Chondrocyte (in vitro differentiated cells): ENCODE data around the gene TMEM120B. TPM values are rescaled to one million over a fixed set of nuclear protein-coding genes. Genes with fewer than 3 reads are reported as not detected.
A peak's percentile ranks its signal among the peaks of the same experiment; 100 is the strongest.

Experiments used
- DNase-seq: peaks from one replicate; pipeline ENCODE4 v3.0.0; 2021; ENCODE audit warnings: mixed read lengths, low spot score
- H3K27ac Mint-ChIP-seq: one replicate; pipeline ENCODE4 v1.8.0; 2021; ENCODE audit warnings: mild to moderate bottlenecking, moderate library complexity, mixed read lengths; ENCODE audit not compliant: unreplicated experiment
- H3K27me3 Mint-ChIP-seq: 2 replicates; pipeline ENCODE4 v1.8.0; 2021; ENCODE audit warnings: low read depth, mixed read lengths
- H3K36me3 Mint-ChIP-seq: 2 replicates; pipeline ENCODE4 v1.8.0; 2021; ENCODE audit warnings: low read depth, mixed read lengths
- H3K4me1 Mint-ChIP-seq: 2 replicates; pipeline ENCODE4 v1.8.0; 2021; ENCODE audit warnings: low read depth, mild to moderate bottlenecking, mixed read lengths
- H3K4me3 Mint-ChIP-seq: one replicate; pipeline ENCODE4 v1.8.0; 2021; ENCODE audit warnings: mild to moderate bottlenecking, moderate library complexity, mixed read lengths; ENCODE audit not compliant: unreplicated experiment
- H3K9me3 Mint-ChIP-seq: 2 replicates; pipeline ENCODE4 v1.8.0; 2021; ENCODE audit warnings: low read depth, mixed read lengths
- CTCF ChIP-seq: fragments of 200-600 bp; sonication (generic); IDR thresholded peaks from 2 replicates; pipeline ENCODE4 v1.5.0; 2021; ENCODE audit warnings: antibody characterized with exemption, mild to moderate bottlenecking, moderate library complexity
- total RNA-seq: library from RNA; stranded (reverse); gene quantifications from 3 replicates; pipeline ENCODE4 v1.2.1, GENCODE V29; 2021

TMEM120B gene
- total RNA-seq, 1 donor from 2014 or later = 15.3 TPM

- DNase-seq = no peak
- H3K4me1 Mint-ChIP-seq = peaks cover 57% of the 10 kb centered on the region
These were observed 85.6 kb downstream of the TMEM120B start for GRCh38 chr12:121797937-121798786.

GRCh38 chr12:121798787-121799155 is 86.2 kb downstream of the TMEM120B start:
- H3K27me3 Mint-ChIP-seq = no peaks in the 10 kb centered on the region
- TF ChIP-seq CTCF = no peak
- no peaks in the 10 kb centered on the region for H3K9me3 Mint-ChIP-seq
- H3K27ac Mint-ChIP-seq = peak overlapping the region; percentile 99
- peaks cover 57% of the 10 kb centered on the region for H3K4me1 Mint-ChIP-seq
- H3K36me3 Mint-ChIP-seq = peaks cover 5% of the 10 kb centered on the region
- H3K4me3 Mint-ChIP-seq = peak overlapping the region; percentile 79
- DNase-seq = no peak

More at GRCh38 chr12:121797937-121798786, 85.6 kb downstream of the TMEM120B start:
- peak overlapping the region; percentile 99 for H3K27ac Mint-ChIP-seq
- TF ChIP-seq CTCF = no peak
- peaks cover 5% of the 10 kb centered on the region for H3K36me3 Mint-ChIP-seq
- H3K9me3 Mint-ChIP-seq = no peaks in the 10 kb centered on the region
- H3K4me3 Mint-ChIP-seq = peak overlapping the region; percentile 79
- H3K27me3 Mint-ChIP-seq = no peaks in the 10 kb centered on the region

GRCh38 chr12:121799156-121799841 is 86.7 kb downstream of the TMEM120B start:
- no peak for DNase-seq
- TF ChIP-seq CTCF = no peak
- Mint-ChIP-seq H3K36me3 (peaks cover 5% of the 10 kb centered on the region), H3K27me3 (no peaks in the 10 kb centered on the region), H3K9me3 (no peaks in the 10 kb centered on the region), H3K27ac (peak overlapping the region; percentile 99), H3K4me1 (peaks cover 56% of the 10 kb centered on the region), H3K4me3 (peak overlapping the region; percentile 79)

- TF ChIP-seq CTCF = peak; percentile 10
- Mint-ChIP-seq H3K27me3 (no peaks in the 10 kb centered on the region), H3K9me3 (no peaks in the 10 kb centered on the region), H3K4me3 (peak overlapping the region; percentile 79), H3K27ac (peak overlapping the region; percentile 97), H3K4me1 (peaks cover 48% of the 10 kb centered on the region), H3K36me3 (peaks cover 4% of the 10 kb centered on the region)
- no peak for DNase-seq
These were observed 87.5 kb downstream of the TMEM120B start for GRCh38 chr12:121799842-121800693.
